HEK293 (cell line): ENCODE data around the gene TRIM27.

Experiments
- AEBP2 ChIP-seq: fragments of 450-650 bp; formaldehyde crosslinking; IDR thresholded peaks from 2 replicates; pipeline ENCODE4 v1.5.1; 2016; ENCODE audit warnings: missing biosample characterization, missing genetic modification characterization, borderline replicate concordance
- CTCF ChIP-seq: fragments of 450-650 bp; formaldehyde crosslinking; IDR thresholded peaks from 2 replicates; pipeline ENCODE4 v1.5.1; 2016; ENCODE audit warnings: missing biosample characterization, missing genetic modification characterization
- GFI1B ChIP-seq: fragments of 450-650 bp; formaldehyde crosslinking; IDR thresholded peaks from 2 replicates; pipeline ENCODE4 v1.5.1; 2016; ENCODE audit warnings: missing biosample characterization, missing genetic modification characterization
- KLF17 ChIP-seq: fragments of 450-650 bp; formaldehyde crosslinking; IDR thresholded peaks from 2 replicates; pipeline ENCODE4 v1.5.1; 2016; ENCODE audit warnings: missing biosample characterization, missing genetic modification characterization
- OVOL3 ChIP-seq: fragments of 450-650 bp; formaldehyde crosslinking; IDR thresholded peaks from 2 replicates; pipeline ENCODE4 v1.5.1; 2016; ENCODE audit warnings: missing biosample characterization, missing genetic modification characterization
- PRDM1 ChIP-seq: fragments of 450-650 bp; formaldehyde crosslinking; IDR thresholded peaks from 2 replicates; pipeline ENCODE4; 2016; ENCODE audit warnings: missing biosample characterization, missing genetic modification characterization
- ZBTB1 ChIP-seq: fragments of 450-650 bp; formaldehyde crosslinking; IDR thresholded peaks from 2 replicates; pipeline ENCODE4 v1.5.1; 2016; ENCODE audit warnings: missing biosample characterization, missing genetic modification characterization
- ZBTB26 ChIP-seq: fragments of 450-650 bp; formaldehyde crosslinking; optimal IDR thresholded peaks from 2 replicates; pipeline ENCODE3; 2016; ENCODE audit warnings: missing biosample characterization, mild to moderate bottlenecking, missing genetic modification characterization
- ZBTB48 ChIP-seq: fragments of 450-650 bp; formaldehyde crosslinking; IDR thresholded peaks from 2 replicates; pipeline ENCODE4 v1.5.1; 2016; ENCODE audit warnings: missing biosample characterization, missing genetic modification characterization
- ZFHX2 ChIP-seq: fragments of 450-650 bp; formaldehyde crosslinking; conservative IDR thresholded peaks from 2 replicates; pipeline ENCODE4 v1.5.1; 2016; ENCODE audit warnings: missing biosample characterization, missing genetic modification characterization
- ZNF121 ChIP-seq: fragments of 450-650 bp; formaldehyde crosslinking; IDR thresholded peaks from 2 replicates; pipeline ENCODE4 v1.5.1; 2016; ENCODE audit warnings: missing biosample characterization, missing genetic modification characterization
- ZNF132 ChIP-seq: fragments of 450-650 bp; formaldehyde crosslinking; IDR thresholded peaks from 2 replicates; pipeline ENCODE4 v1.5.1; 2017; ENCODE audit warnings: missing biosample characterization, missing genetic modification characterization, borderline replicate concordance
- ZNF133 ChIP-seq: fragments of 450-650 bp; formaldehyde crosslinking; IDR thresholded peaks from 2 replicates; pipeline ENCODE4 v1.5.1; 2016; ENCODE audit warnings: missing biosample characterization, missing genetic modification characterization
- ZNF157 ChIP-seq: fragments of 450-650 bp; formaldehyde crosslinking; IDR thresholded peaks from 2 replicates; pipeline ENCODE4 v1.5.1; 2016; ENCODE audit warnings: missing biosample characterization, missing genetic modification characterization
- ZNF211 ChIP-seq: fragments of 450-650 bp; formaldehyde crosslinking; IDR thresholded peaks from 2 replicates; pipeline ENCODE4 v1.5.1; 2016; ENCODE audit warnings: low read depth, missing biosample characterization, missing genetic modification characterization
- ZNF350 ChIP-seq: fragments of 450-650 bp; formaldehyde crosslinking; IDR thresholded peaks from 2 replicates; pipeline ENCODE4 v1.5.0; 2017; ENCODE audit warnings: missing biosample characterization, mild to moderate bottlenecking, missing genetic modification characterization
- ZNF423 ChIP-seq: fragments of 450-650 bp; formaldehyde crosslinking; IDR thresholded peaks from 2 replicates; pipeline ENCODE4 v1.5.1; 2016; ENCODE audit warnings: missing biosample characterization, missing genetic modification characterization
- ZNF433 ChIP-seq: fragments of 450-650 bp; formaldehyde crosslinking; IDR thresholded peaks from 2 replicates; pipeline ENCODE4 v1.5.1; 2016; ENCODE audit warnings: missing biosample characterization, missing genetic modification characterization, low read depth
- ZNF544 ChIP-seq: fragments of 450-650 bp; formaldehyde crosslinking; IDR thresholded peaks from 2 replicates; pipeline ENCODE4 v1.5.0; 2017; ENCODE audit warnings: missing biosample characterization, missing genetic modification characterization
- ZNF549 ChIP-seq: fragments of 450-650 bp; IDR thresholded peaks from 2 replicates; pipeline ENCODE4 v1.5.1; 2018; ENCODE audit warnings: missing biosample characterization, missing genetic modification characterization, mild to moderate bottlenecking, inconsistent platforms, moderate library complexity
- ZNF561 ChIP-seq: fragments of 450-650 bp; IDR thresholded peaks from 2 replicates; pipeline ENCODE4 v1.5.1; 2018; ENCODE audit warnings: missing biosample characterization, missing genetic modification characterization, borderline replicate concordance
- ZNF629 ChIP-seq: fragments of 450-650 bp; formaldehyde crosslinking; IDR thresholded peaks from 2 replicates; pipeline ENCODE4 v1.5.1; 2017; ENCODE audit warnings: missing biosample characterization, missing genetic modification characterization
- ZNF843 ChIP-seq: fragments of 450-650 bp; formaldehyde crosslinking; IDR thresholded peaks from 2 replicates; pipeline ENCODE4 v1.5.1; 2016; ENCODE audit warnings: missing biosample characterization, missing genetic modification characterization
- TF ChIP-seq, protein P1 (sequence below): fragments of 450-650 bp; formaldehyde crosslinking; IDR thresholded peaks from 2 replicates; pipeline ENCODE4 v1.5.1; 2016; ENCODE audit warnings: missing biosample characterization, missing genetic modification characterization
- TF ChIP-seq, protein P2 (sequence below): sonication (generic); formaldehyde crosslinking; IDR thresholded peaks from 2 replicates; pipeline ENCODE4 v1.8.1; 2022; ENCODE audit warnings: mild to moderate bottlenecking, moderate library complexity, missing genetic modification reagents
- TF ChIP-seq, protein P3 (sequence below): fragments of 450-650 bp; formaldehyde crosslinking; IDR thresholded peaks from 2 replicates; pipeline ENCODE4 v1.5.1; 2016; ENCODE audit warnings: missing biosample characterization, missing genetic modification characterization
- TF ChIP-seq, protein P4 (sequence below): fragments of 450-650 bp; formaldehyde crosslinking; IDR thresholded peaks from 2 replicates; pipeline ENCODE4 v1.5.1; 2016; ENCODE audit warnings: missing biosample characterization, missing genetic modification characterization

Gene TRIM27

DNA sequence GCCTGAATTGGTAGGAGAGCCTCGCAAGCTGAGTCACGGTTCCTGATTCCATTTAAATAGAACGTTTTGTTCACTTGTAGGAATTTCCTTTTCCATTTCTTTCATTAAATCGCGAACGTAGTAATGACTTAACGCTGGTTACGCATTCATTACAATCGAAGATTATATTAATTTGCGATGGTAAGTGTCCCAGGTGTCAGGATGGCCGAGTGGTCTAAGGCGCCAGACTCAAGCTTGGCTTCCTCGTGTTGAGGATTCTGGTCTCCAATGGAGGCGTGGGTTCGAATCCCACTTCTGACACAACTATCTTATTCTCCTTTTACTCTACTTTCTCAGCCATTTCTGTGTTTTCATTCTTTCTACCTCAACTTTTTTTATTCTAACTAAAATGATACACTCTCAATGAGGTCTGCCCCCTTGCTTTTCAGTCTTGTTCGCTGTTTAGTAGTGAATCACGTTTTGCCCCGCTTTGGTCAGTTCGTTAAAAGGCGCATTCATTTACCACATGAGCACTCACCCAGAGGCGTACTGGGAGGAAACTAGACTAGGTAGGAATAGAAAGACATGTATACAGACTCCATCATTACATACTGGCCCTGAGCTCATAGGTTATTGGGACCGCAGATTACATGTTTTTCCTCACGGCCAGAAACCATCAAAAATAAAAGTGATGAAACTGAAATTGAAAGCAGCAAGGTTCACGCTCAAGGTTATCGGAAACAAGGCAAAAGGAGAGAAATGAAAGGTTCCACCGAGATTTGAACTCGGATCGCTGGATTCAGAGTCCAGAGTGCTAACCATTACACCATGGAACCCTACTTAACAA is 17.3 kb upstream of the TRIM27 start (continued):
- TF ChIP-seq, protein P1, sequence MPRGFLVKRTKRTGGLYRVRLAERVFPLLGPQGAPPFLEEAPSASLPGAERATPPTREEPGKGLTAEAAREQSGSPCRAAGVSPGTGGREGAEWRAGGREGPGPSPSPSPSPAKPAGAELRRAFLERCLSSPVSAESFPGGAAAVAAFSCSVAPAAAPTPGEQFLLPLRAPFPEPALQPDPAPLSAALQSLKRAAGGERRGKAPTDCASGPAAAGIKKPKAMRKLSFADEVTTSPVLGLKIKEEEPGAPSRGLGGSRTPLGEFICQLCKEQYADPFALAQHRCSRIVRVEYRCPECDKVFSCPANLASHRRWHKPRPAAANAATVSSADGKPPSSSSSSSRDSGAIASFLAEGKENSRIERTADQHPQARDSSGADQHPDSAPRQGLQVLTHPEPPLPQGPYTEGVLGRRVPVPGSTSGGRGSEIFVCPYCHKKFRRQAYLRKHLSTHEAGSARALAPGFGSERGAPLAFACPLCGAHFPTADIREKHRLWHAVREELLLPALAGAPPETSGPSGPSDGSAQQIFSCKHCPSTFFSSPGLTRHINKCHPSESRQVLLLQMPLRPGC: no peak
- TF ChIP-seq AEBP2 (no peak), ZBTB48 (no peak), ZNF433 (tag by site-specific recombination) (no peak), PRDM1 (tag by site-specific recombination) (peak; percentile 96), ZNF211 (no peak), ZBTB1 (tag by site-specific recombination) (no peak), ZNF629 (tag by site-specific recombination) (peak; percentile 67), GFI1B (tag by site-specific recombination) (0 out of 2 replicates have a peak, but pooled peaks have one; percentile 43), ZNF350 (no peak), CTCF (tag by site-specific recombination) (no peak), ZNF549 (tag by site-specific recombination) (0 out of 2 replicates have a peak, but pooled peaks have one; percentile 40), ZNF133 (tag by site-specific recombination) (no peak), OVOL3 (tag by site-specific recombination) (no peak), ZBTB26 (peak; percentile 53), ZNF544 (no peak), ZNF157 (tag by site-specific recombination) (no peak), ZNF121 (tag by site-specific recombination) (no peak), ZNF561 (tag by site-specific recombination) (peak; percentile 64), KLF17 (tag by site-specific recombination) (peak; percentile 61), ZNF843 (0 out of 2 replicates have a peak, but pooled peaks have one; percentile 24), ZFHX2 (tag by site-specific recombination) (no peak), ZNF423 (tag by site-specific recombination) (no peak), ZNF132 (tag by site-specific recombination) (no peak)
- TF ChIP-seq, protein P2, sequence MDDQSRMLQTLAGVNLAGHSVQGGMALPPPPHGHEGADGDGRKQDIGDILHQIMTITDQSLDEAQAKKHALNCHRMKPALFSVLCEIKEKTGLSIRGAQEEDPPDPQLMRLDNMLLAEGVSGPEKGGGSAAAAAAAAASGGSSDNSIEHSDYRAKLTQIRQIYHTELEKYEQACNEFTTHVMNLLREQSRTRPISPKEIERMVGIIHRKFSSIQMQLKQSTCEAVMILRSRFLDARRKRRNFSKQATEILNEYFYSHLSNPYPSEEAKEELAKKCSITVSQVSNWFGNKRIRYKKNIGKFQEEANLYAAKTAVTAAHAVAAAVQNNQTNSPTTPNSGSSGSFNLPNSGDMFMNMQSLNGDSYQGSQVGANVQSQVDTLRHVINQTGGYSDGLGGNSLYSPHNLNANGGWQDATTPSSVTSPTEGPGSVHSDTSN (CRISPR knock-in tag): no peak
- TF ChIP-seq, protein P3, sequence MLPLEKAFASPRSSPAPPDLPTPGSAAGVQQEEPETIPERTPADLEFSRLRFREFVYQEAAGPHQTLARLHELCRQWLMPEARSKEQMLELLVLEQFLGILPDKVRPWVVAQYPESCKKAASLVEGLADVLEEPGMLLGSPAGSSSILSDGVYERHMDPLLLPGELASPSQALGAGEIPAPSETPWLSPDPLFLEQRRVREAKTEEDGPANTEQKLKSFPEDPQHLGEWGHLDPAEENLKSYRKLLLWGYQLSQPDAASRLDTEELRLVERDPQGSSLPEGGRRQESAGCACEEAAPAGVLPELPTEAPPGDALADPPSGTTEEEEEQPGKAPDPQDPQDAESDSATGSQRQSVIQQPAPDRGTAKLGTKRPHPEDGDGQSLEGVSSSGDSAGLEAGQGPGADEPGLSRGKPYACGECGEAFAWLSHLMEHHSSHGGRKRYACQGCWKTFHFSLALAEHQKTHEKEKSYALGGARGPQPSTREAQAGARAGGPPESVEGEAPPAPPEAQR (tag by site-specific recombination): peak; percentile 52
- TF ChIP-seq, protein P4, sequence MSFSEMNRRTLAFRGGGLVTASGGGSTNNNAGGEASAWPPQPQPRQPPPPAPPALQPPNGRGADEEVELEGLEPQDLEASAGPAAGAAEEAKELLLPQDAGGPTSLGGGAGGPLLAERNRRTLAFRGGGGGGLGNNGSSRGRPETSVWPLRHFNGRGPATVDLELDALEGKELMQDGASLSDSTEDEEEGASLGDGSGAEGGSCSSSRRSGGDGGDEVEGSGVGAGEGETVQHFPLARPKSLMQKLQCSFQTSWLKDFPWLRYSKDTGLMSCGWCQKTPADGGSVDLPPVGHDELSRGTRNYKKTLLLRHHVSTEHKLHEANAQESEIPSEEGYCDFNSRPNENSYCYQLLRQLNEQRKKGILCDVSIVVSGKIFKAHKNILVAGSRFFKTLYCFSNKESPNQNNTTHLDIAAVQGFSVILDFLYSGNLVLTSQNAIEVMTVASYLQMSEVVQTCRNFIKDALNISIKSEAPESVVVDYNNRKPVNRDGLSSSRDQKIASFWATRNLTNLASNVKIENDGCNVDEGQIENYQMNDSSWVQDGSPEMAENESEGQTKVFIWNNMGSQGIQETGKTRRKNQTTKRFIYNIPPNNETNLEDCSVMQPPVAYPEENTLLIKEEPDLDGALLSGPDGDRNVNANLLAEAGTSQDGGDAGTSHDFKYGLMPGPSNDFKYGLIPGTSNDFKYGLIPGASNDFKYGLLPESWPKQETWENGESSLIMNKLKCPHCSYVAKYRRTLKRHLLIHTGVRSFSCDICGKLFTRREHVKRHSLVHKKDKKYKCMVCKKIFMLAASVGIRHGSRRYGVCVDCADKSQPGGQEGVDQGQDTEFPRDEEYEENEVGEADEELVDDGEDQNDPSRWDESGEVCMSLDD (tag by site-specific recombination): 0 out of 2 replicates have a peak, but pooled peaks have one; percentile 20
